A549 treated with AZD2906 at 1 μM for 4 hours (cell line): ENCODE results near the gene ARL15. TPM values are rescaled to one million over a fixed set of nuclear protein-coding genes. Genes with fewer than 3 reads are reported as not detected.

Experiments
- total RNA-seq: library from RNA; stranded (reverse); fragments of 200-300 nt; extraction: Qiagen RNA extraction; gene quantifications from 5 replicates; pipeline ENCODE4 v1.2.3, GENCODE V29; 2022

ARL15 gene
- total RNA-seq: 3.4 to 6.0 TPM (median 3.7 TPM) in 5 replicates

DNA sequence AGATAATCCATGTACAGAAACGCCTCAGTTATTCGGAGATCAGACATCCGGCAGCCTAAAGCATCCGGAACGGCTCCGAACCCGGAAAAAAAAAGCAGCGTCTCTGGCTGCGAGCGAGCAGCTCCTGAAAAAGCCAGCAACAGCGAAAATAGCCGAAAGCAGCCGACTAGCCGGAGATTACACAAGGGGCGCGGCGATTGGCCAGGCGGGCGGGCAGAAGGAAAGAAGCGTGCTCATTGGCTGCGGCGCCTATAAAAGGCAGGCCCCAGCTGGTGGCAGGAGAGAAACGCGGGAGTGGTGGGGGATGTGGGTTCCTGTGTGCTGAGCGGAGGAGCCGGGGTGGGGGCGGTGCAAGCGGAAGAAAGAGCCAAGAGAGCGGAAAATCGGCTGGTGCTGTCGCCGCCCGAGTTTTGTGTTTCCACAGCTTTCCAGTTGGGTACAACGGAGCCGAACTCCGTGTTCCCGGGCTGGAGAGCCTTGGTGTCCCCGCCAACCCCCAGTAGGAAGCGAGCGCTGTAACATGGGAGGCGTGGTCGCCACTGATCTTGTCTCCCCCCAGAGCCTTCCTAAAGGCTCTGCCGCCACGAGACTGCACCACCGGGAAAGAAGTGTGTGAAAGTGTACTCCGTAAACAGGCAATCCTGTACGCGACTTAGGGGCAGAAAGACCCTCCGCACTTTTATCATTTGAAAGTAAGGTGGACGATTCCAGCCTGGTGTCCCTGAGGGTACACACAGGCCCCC is at the start of gene ARL15:
ARL15 (minus strand) TSS at position 141 of the 743 bp plus-strand sequence.

Other genes with a start within 250 kb of the ARL15 start
- 0.16 to 0.24 TPM in 2 of 5 replicates, not detected in the others for gene HSPB3, start 145.1 kb upstream of the ARL15 start, total RNA-seq
- 5.0 to 6.7 TPM (median 6.4 TPM) in 5 replicates for gene SNX18, start 207.2 kb upstream of the ARL15 start, total RNA-seq